ENCODE measurements around the gene MAFF.

GRCh38 chr22:38228873-38229740 lies 27.3 kb downstream of the MAFF start:
- no peak for TF ChIP-seq CTCF (IDR thresholded peaks at IDR 0.05 in 2 of 3, conservative IDR thresholded peaks at IDR 0.05 in 1 of 3; ENCODE audit: insufficient read depth in 2 of 3, low read depth in 1 of 3, low read length in 3 of 3)
- no peak for TF ChIP-seq ZC3H11A (IDR thresholded peaks at IDR 0.05; ENCODE audit: low read depth, low read length)
- no peak for TF ChIP-seq GABPB1 (CRISPR knock-in tag; IDR thresholded peaks at IDR 0.05)
- no peak for TF ChIP-seq BRCA1 (IDR thresholded peaks at IDR 0.05)
- TF ChIP-seq BRCA1 (CRISPR knock-in tag; IDR thresholded peaks at IDR 0.05): no peak
